GM13977 (cell line): ENCODE results near the gene OR2F2.
A peak's percentile ranks its signal among the peaks of the same experiment; 100 is the strongest.

Source experiments
- DNase-seq: peaks from one replicate; pipeline ENCODE4 v3.0.0; 2012; ENCODE audit warnings: low spot score
- CTCF ChIP-seq: IDR thresholded peaks from 2 replicates; pipeline ENCODE4 v1.5.1; 2012; ENCODE audit warnings: mild to moderate bottlenecking, control low read depth; ENCODE audit not compliant: insufficient read depth; ENCODE audit errors: extremely low read depth, missing control alignments
- in situ Hi-C: fragments of 300-500 bp; cut with MboI; formaldehyde crosslinking; loops from one replicate; pipeline ENCODE4 v1.12.0; 2022; ENCODE audit warnings: low sequenced_read_pairs, low pct_unique_long_range_greater_than_20kb, mixed read lengths, inconsistent platforms; ENCODE audit not compliant: unreplicated experiment

OR2F2 gene

GRCh38 chr7:143892527-143893300 is 42.3 kb upstream of the OR2F2 start:
- in situ Hi-C loops: no loop called here

GRCh38 chr7:143896667-143897066 is 38.4 kb upstream of the OR2F2 start:
- DNase-seq: no peak
- in situ Hi-C loops: no loop called here
- no peak for TF ChIP-seq CTCF

More at GRCh38 chr7:143892527-143893300, 42.3 kb upstream of the OR2F2 start:
- no peak for DNase-seq
- peak; percentile 61 for TF ChIP-seq CTCF

- DNase-seq: no peak
- in situ Hi-C loops: no loop called here
- no peak for TF ChIP-seq CTCF
These were observed 36.2 kb upstream of the OR2F2 start for GRCh38 chr7:143898810-143899209.

- no peak for DNase-seq
- in situ Hi-C loops: no loop called here
- no peak for TF ChIP-seq CTCF
These were observed 34.7 kb upstream of the OR2F2 start for GRCh38 chr7:143900230-143900766.

- no peak for DNase-seq
- no peak for TF ChIP-seq CTCF
- in situ Hi-C loops: no loop called here
These were observed 33.7 kb upstream of the OR2F2 start for GRCh38 chr7:143901332-143901667.

- TF ChIP-seq CTCF: peak; percentile 35
- DNase-seq: peak; percentile 92
- in situ Hi-C loops: no loop called here
These were observed 33.2 kb upstream of the OR2F2 start, which contains the start of gene TCAF1 for GRCh38 chr7:143901668-143902331. TSS of gene TCAF1 (minus strand) at chr7:143902176. CDS start at chr7:143876608, 25,568 bp downstream.
